Activated naive CD4-positive, alpha-beta T cell treated with anti-CD3 and anti-CD28 coated beads for 36 hours (primary cell): ENCODE results near the gene TMEM108. TPM values are rescaled to one million over a fixed set of nuclear protein-coding genes. Genes with fewer than 3 reads are reported as not detected.
A peak's percentile ranks its signal among the peaks of the same experiment; 100 is the strongest.

Experiments used
- CTCF ChIA-PET: fragments of 350-600 bp; sonication (Branson Sonifier 250); formaldehyde crosslinking; loops from one replicate; lab custom pipeline; 2021; ENCODE audit warnings: antibody characterized with exemption; lab: Charles Lee
- DNase-seq: peaks from one replicate; pipeline ENCODE4 v3.0.0-alpha.2; 2020
- H3K27ac Mint-ChIP-seq: one replicate; pipeline ENCODE4 v1.8.0; 2021; ENCODE audit warnings: mild to moderate bottlenecking, mixed read lengths
- H3K27me3 Mint-ChIP-seq: one replicate; pipeline ENCODE4 v1.8.0; 2021; ENCODE audit warnings: low read depth, mixed read lengths
- H3K36me3 Mint-ChIP-seq: one replicate; pipeline ENCODE4 v1.8.0; 2021; ENCODE audit warnings: low read depth, mixed read lengths
- H3K4me1 Mint-ChIP-seq: one replicate; pipeline ENCODE4 v1.8.0; 2021; ENCODE audit warnings: low read depth, mixed read lengths
- H3K4me3 Mint-ChIP-seq: one replicate; pipeline ENCODE4 v1.8.0; 2021; ENCODE audit warnings: mild to moderate bottlenecking, moderate library complexity, mixed read lengths
- H3K9me3 Mint-ChIP-seq: one replicate; pipeline ENCODE4 v1.8.0; 2021; ENCODE audit warnings: mixed read lengths
- intact Hi-C: fragments of 100-400 bp; cut with micrococcal nuclease; formaldehyde crosslinking; loops from one replicate; pipeline ENCODE4 v1.15.1; 2023
- total RNA-seq, 2 experiments: library from RNA; stranded (reverse); gene quantifications; one replicate each; pipeline ENCODE4 v1.2.3, GENCODE V29; 2021

TMEM108 gene
- total RNA-seq, 2 experiments from 2014 or later = not detected

- no peak for DNase-seq
- CTCF ChIA-PET = interaction anchor here (1.2 kb wide), 1 partner anchor 9 kb away, joined by 4 read pairs; no protein-coding TSS in a partner anchor
- H3K4me3 Mint-ChIP-seq = no peak overlapping the region
- intact Hi-C loops = loop anchor here (10.0 kb wide), 1 partner anchor 378 kb away; the partner anchor contains the start of gene ACAD11
- H3K4me1 Mint-ChIP-seq = no peaks in the 10 kb centered on the region
- no peak overlapping the region for H3K27ac Mint-ChIP-seq
- no peaks in the 10 kb centered on the region for H3K9me3 Mint-ChIP-seq
- H3K36me3 Mint-ChIP-seq = no peaks in the 10 kb centered on the region
- H3K27me3 Mint-ChIP-seq = peaks cover 18% of the 10 kb centered on the region
Measured at GRCh38 chr3:133032301-133032700, 5.9 kb upstream of the TMEM108 start.

DNA sequence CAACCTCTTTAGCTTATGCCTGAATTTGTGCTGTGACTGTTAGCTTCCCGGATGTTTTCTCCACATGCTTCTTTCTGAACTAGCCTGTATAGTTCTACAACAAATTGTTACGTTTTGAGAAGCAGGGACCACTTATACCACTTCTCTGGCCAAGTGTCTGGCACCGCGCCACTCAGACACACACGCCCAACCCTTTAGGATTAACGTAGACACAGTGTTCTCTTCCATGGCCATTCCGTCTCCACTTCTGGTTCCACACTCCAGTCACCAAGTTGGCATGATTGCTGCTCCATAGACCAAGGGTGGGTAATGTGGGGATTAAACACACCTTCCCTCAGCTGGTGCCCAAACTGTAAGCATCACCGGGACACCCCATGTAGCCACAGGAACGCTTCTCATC is 755 bp upstream of the TMEM108 start:
- Mint-ChIP-seq H3K4me3 (no peak overlapping the region), H3K27me3 (peaks cover 42% of the 10 kb centered on the region), H3K4me1 (no peaks in the 10 kb centered on the region), H3K27ac (no peak overlapping the region), H3K36me3 (no peaks in the 10 kb centered on the region), H3K9me3 (no peaks in the 10 kb centered on the region)
- no peak for DNase-seq
- intact Hi-C loops = loop anchor here (10.0 kb wide), 1 partner anchor 383 kb away; the partner anchor contains the start of gene ACAD11
- CTCF ChIA-PET = no interaction called here

GRCh38 chr3:133038731-133039375 is 662 bp downstream of the TMEM108 start:
- H3K9me3 Mint-ChIP-seq = no peaks in the 10 kb centered on the region
- DNase-seq = no peak
- intact Hi-C loops = loop anchor here (10.0 kb wide), 1 partner anchor 384 kb away; the partner anchor contains the start of gene ACAD11
- no peak overlapping the region for H3K4me3 Mint-ChIP-seq
- no peak overlapping the region for H3K27ac Mint-ChIP-seq
- H3K27me3 Mint-ChIP-seq = peaks cover 38% of the 10 kb centered on the region
- H3K36me3 Mint-ChIP-seq = no peaks in the 10 kb centered on the region
- CTCF ChIA-PET = interaction anchor here (0.6 kb wide), 1 partner anchor 45 kb away, joined by 3 read pairs; no protein-coding TSS in a partner anchor
- no peaks in the 10 kb centered on the region for H3K4me1 Mint-ChIP-seq

GRCh38 chr3:133040696-133041523 is 2.7 kb downstream of the TMEM108 start:
- H3K27ac Mint-ChIP-seq = no peak overlapping the region
- no peaks in the 10 kb centered on the region for H3K36me3 Mint-ChIP-seq
- H3K4me3 Mint-ChIP-seq = no peak overlapping the region
- DNase-seq = peak; percentile 63
- H3K9me3 Mint-ChIP-seq = no peaks in the 10 kb centered on the region
- CTCF ChIA-PET = interaction anchor here (0.6 to 2.1 kb wide), 7 partner anchors 9 to 1228 kb away, joined by 3 to 6 read pairs (median 4); no protein-coding TSS in a partner anchor
- intact Hi-C loops = loop anchor here (1.0 to 2.0 kb wide), 4 partner anchors 314 to 382 kb away; no protein-coding TSS in a partner anchor
- H3K4me1 Mint-ChIP-seq = no peaks in the 10 kb centered on the region
- H3K27me3 Mint-ChIP-seq = peaks cover 40% of the 10 kb centered on the region

DNA sequence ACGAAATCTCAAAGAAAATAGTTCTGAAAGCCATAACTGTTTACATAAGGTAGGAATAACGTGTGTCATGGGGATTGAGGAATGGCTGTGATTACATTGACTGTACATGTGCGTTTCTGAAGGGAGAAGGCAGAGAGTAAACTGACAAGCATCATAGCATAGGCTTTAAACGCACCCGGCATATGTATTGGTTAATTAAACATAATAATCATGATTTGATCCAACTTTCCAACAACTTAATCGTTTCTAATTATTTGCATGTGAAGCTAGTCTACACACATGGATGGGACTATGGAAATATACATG is 3.3 kb downstream of the TMEM108 start:
- CTCF ChIA-PET = interaction anchor here (1.0 to 2.1 kb wide), 6 partner anchors 10 to 383 kb away, joined by 3 to 6 read pairs (median 4); no protein-coding TSS in a partner anchor
- intact Hi-C loops = loop anchor here (1.0 to 2.0 kb wide), 4 partner anchors 315 to 382 kb away; no protein-coding TSS in a partner anchor

GRCh38 chr3:133042778-133043177 is 4.6 kb downstream of the TMEM108 start:
- CTCF ChIA-PET = interaction anchor here (2.1 kb wide), 1 partner anchor 334 kb away, joined by 6 read pairs; no protein-coding TSS in a partner anchor
- no peak overlapping the region for H3K27ac Mint-ChIP-seq

More for the DNA sequence above, 3.3 kb downstream of the TMEM108 start:
- Mint-ChIP-seq H3K4me3 (no peak overlapping the region), H3K4me1 (no peaks in the 10 kb centered on the region), H3K9me3 (no peaks in the 10 kb centered on the region), H3K27me3 (peaks cover 40% of the 10 kb centered on the region), H3K27ac (no peak overlapping the region), H3K36me3 (no peaks in the 10 kb centered on the region)
- no peak for DNase-seq

GRCh38 chr3:133047980-133048379 is 9.8 kb downstream of the TMEM108 start:
- CTCF ChIA-PET = no interaction called here

More at GRCh38 chr3:133042778-133043177, 4.6 kb downstream of the TMEM108 start:
- Mint-ChIP-seq H3K27me3 (peaks cover 30% of the 10 kb centered on the region), H3K4me3 (no peak overlapping the region), H3K9me3 (no peaks in the 10 kb centered on the region), H3K4me1 (no peaks in the 10 kb centered on the region), H3K36me3 (no peaks in the 10 kb centered on the region)
- DNase-seq = no peak
- intact Hi-C loops = no loop called here

DNA sequence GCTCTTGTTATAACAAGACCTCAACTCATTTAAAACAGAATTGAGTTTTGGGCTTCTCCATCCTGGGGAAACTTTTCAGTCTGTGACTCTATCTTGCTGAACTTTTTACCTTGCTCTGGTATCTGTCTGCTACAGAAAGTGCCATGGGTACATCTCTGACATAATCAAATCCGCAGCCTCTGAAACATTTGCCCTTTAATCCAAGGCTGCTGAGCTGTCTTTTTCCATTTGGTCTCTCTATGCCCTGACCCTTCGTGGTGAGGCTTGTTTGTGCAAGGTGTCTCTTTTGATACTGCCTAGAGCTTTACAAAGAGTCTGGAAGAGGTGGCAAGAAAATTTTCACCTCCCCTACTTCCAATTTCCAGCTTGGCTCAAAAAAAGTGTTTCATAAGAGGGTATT is 11.3 kb downstream of the TMEM108 start:
- intact Hi-C loops = no loop called here
- DNase-seq = no peak
- H3K27ac Mint-ChIP-seq = no peak overlapping the region
- H3K9me3 Mint-ChIP-seq = no peaks in the 10 kb centered on the region
- H3K4me1 Mint-ChIP-seq = no peaks in the 10 kb centered on the region
- CTCF ChIA-PET = no interaction called here
- no peaks in the 10 kb centered on the region for H3K36me3 Mint-ChIP-seq
- peaks cover 11% of the 10 kb centered on the region for H3K27me3 Mint-ChIP-seq
- H3K4me3 Mint-ChIP-seq = no peak overlapping the region

More at GRCh38 chr3:133047980-133048379, 9.8 kb downstream of the TMEM108 start:
- Mint-ChIP-seq H3K27me3 (peaks cover 10% of the 10 kb centered on the region), H3K36me3 (no peaks in the 10 kb centered on the region), H3K4me1 (no peaks in the 10 kb centered on the region), H3K9me3 (no peaks in the 10 kb centered on the region), H3K4me3 (no peak overlapping the region), H3K27ac (no peak overlapping the region)
- DNase-seq = no peak
- intact Hi-C loops = no loop called here

DNA sequence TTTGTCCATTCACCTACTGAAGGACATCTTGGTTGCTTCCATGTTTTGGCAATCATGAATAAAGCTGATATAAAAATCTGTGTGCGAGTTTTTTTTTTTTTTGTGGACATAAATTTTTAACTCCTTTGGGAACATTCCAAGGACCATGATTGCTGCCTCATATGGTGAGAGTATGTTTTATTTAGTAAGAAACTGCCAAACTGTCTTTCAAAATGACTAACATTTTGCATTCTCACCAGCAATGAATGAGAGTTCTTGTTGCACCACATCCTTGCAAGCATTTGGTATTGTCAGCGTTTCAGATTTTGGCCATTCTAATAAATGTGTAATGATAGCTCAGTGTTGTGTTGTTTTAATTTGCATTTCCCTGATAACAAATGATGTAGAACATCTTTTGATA is 12.7 kb downstream of the TMEM108 start:
- Mint-ChIP-seq H3K4me1 (no peaks in the 10 kb centered on the region), H3K27ac (no peak overlapping the region), H3K27me3 (peaks cover 9% of the 10 kb centered on the region), H3K4me3 (no peak overlapping the region), H3K36me3 (no peaks in the 10 kb centered on the region), H3K9me3 (no peaks in the 10 kb centered on the region)
- intact Hi-C loops = no loop called here
- DNase-seq = no peak
- CTCF ChIA-PET = interaction anchor here (0.6 kb wide), 1 partner anchor 31 kb away, joined by 6 read pairs; no protein-coding TSS in a partner anchor

GRCh38 chr3:133053532-133053931 is 15.3 kb downstream of the TMEM108 start:
- no peak overlapping the region for H3K4me3 Mint-ChIP-seq
- H3K27ac Mint-ChIP-seq = no peak overlapping the region
- H3K36me3 Mint-ChIP-seq = no peaks in the 10 kb centered on the region
- no peak for DNase-seq
- intact Hi-C loops = no loop called here
- CTCF ChIA-PET = no interaction called here
- H3K27me3 Mint-ChIP-seq = peaks cover 6% of the 10 kb centered on the region
- no peaks in the 10 kb centered on the region for H3K4me1 Mint-ChIP-seq
- no peaks in the 10 kb centered on the region for H3K9me3 Mint-ChIP-seq

DNA sequence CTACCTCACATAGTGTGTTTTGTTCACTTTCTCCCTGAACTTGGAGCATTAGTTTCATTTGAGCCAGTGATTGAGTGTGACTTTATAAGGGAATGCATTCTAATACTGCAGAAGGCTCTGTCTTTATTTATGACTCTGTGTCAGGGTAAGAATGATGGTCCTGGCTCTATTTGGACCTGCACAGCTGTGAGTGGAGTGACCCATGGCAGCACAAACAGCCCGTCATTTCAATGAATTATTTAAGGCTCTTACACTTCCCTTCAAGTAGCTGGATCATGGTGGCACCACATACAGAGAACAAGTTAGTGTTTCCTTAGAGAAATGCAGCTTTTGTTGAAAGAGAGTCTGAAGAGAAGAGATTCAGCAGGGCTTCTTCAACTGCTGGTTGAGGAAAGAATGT is 16.4 kb downstream of the TMEM108 start:
- H3K27ac Mint-ChIP-seq = no peak overlapping the region
- intact Hi-C loops = no loop called here
- no peaks in the 10 kb centered on the region for H3K9me3 Mint-ChIP-seq
- no peak for DNase-seq
- H3K4me3 Mint-ChIP-seq = no peak overlapping the region
- no peaks in the 10 kb centered on the region for H3K36me3 Mint-ChIP-seq
- peaks cover 4% of the 10 kb centered on the region for H3K27me3 Mint-ChIP-seq
- H3K4me1 Mint-ChIP-seq = no peaks in the 10 kb centered on the region
- CTCF ChIA-PET = no interaction called here

GRCh38 chr3:133055339-133055738 is 17.1 kb downstream of the TMEM108 start:
- DNase-seq = no peak
- Mint-ChIP-seq H3K27ac (no peak overlapping the region), H3K4me1 (no peaks in the 10 kb centered on the region), H3K9me3 (no peaks in the 10 kb centered on the region), H3K27me3 (peaks cover 4% of the 10 kb centered on the region), H3K36me3 (no peaks in the 10 kb centered on the region), H3K4me3 (no peak overlapping the region)
- intact Hi-C loops = no loop called here
- CTCF ChIA-PET = no interaction called here
